Prostate gland (tissue), 2 donors: ENCODE measurements around the gene SMPD3. TPM values are rescaled to one million over a fixed set of nuclear protein-coding genes. Genes with fewer than 3 reads are reported as not detected.

Experiments used
- DNase-seq: peaks from one replicate; pipeline ENCODE4 v3.0.0-alpha.2; 2019; ENCODE audit warnings: low spot score
- H3K27ac ChIP-seq, 2 donors: fragments of 200-600 bp; sonication (generic); 2 replicates each; pipeline ENCODE4 v1.5.1; 2017 to 2019
- H3K27me3 ChIP-seq: fragments of 200-600 bp; sonication (generic); replicated peaks from 2 replicates; pipeline ENCODE4 v1.5.1; 2019; ENCODE audit not compliant: insufficient read depth
- H3K36me3 ChIP-seq, 2 donors: fragments of 200-600 bp; sonication (generic); 1 replicate in 1 of 2; 2 replicates in 1 of 2; pipeline versions ENCODE4 v1.5.1 to v1.8.1; 2017 to 2019
- H3K4me1 ChIP-seq: fragments of 200-600 bp; sonication (generic); replicated peaks from 2 replicates; pipeline ENCODE4 v1.5.1; 2019
- H3K4me3 ChIP-seq, 2 donors: fragments of 200-600 bp; sonication (generic); 2 replicates each; pipeline ENCODE4 v1.5.1; 2017 to 2019
- H3K9me3 ChIP-seq: fragments of 200-600 bp; sonication (generic); 2 replicates; pipeline ENCODE4 v1.5.1; 2017
- POLR2A ChIP-seq: fragments of 450-650 bp; IDR thresholded peaks from one replicate; pipeline ENCODE4 v1.6.1; 2016; ENCODE audit warnings: antibody characterized with exemption, mild to moderate bottlenecking
- POLR2AphosphoS5 ChIP-seq: sonication (generic); formaldehyde crosslinking; IDR thresholded peaks from one replicate; pipeline ENCODE4 v1.6.1; 2017; ENCODE audit warnings: antibody characterized with exemption
- WGBS: methylation state at CpG from one replicate; pipeline ENCODE4 v1.1.5; 2018; 5-methylcytosine and 5-hydroxymethylcytosine counted together
- intact Hi-C: fragments of 100-400 bp; cut with DNase I; formaldehyde crosslinking; loops from one replicate; pipeline ENCODE4 v1.14.2; 2022
- total RNA-seq, 2 donors: library from RNA; depleted of rRNA; stranded (reverse); fragments of >200 nt; gene quantifications; one replicate each; pipeline ENCODE4 v1.1.0, GENCODE V29; 2016
- TF ChIP-seq, protein P1 (sequence below), 4 experiments: fragments of 200-600 bp in 2 of 4; fragments of 450-650 bp in 2 of 4; sonication (generic) in 2 of 4; IDR thresholded peaks; 1 replicate in 3 of 4; 2 replicates in 1 of 4; pipeline ENCODE4 v1.5.1; 2016 to 2019; ENCODE audit warnings: antibody characterized with exemption in 4 of 4, mild to moderate bottlenecking in 2 of 4, moderate library complexity in 2 of 4

SMPD3 gene
- total RNA-seq, 2 donors from 2014 or later, result 4.7 to 27.8 TPM

- WGBS, result 94% methylated on average over 6 of the region's 6 CpGs
- H3K27me3 ChIP-seq, result no peaks in the 10 kb centered on the region
- H3K4me3 ChIP-seq, result no peak overlapping the region
- DNase-seq, result no peak
- peaks cover 2% of the 10 kb centered on the region for H3K4me1 ChIP-seq
- no peaks in the 10 kb centered on the region for H3K9me3 ChIP-seq
- H3K27ac ChIP-seq, result no peak overlapping the region
- H3K36me3 ChIP-seq, result no peaks in the 10 kb centered on the region
- TF ChIP-seq POLR2A (no peak), POLR2AphosphoS5 (no peak)
- TF ChIP-seq, protein P1, sequence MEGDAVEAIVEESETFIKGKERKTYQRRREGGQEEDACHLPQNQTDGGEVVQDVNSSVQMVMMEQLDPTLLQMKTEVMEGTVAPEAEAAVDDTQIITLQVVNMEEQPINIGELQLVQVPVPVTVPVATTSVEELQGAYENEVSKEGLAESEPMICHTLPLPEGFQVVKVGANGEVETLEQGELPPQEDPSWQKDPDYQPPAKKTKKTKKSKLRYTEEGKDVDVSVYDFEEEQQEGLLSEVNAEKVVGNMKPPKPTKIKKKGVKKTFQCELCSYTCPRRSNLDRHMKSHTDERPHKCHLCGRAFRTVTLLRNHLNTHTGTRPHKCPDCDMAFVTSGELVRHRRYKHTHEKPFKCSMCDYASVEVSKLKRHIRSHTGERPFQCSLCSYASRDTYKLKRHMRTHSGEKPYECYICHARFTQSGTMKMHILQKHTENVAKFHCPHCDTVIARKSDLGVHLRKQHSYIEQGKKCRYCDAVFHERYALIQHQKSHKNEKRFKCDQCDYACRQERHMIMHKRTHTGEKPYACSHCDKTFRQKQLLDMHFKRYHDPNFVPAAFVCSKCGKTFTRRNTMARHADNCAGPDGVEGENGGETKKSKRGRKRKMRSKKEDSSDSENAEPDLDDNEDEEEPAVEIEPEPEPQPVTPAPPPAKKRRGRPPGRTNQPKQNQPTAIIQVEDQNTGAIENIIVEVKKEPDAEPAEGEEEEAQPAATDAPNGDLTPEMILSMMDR (IDR thresholded peaks at IDR 0.05), result no peak
- intact Hi-C loops, result no loop called here
Measured at GRCh38 chr16:68376590-68376989, 71.7 kb downstream of the SMPD3 start.

- Histone ChIP-seq H3K9me3 (no peaks in the 10 kb centered on the region), H3K27me3 (no peaks in the 10 kb centered on the region), H3K27ac (no peak overlapping the region), H3K4me1 (peaks cover 2% of the 10 kb centered on the region), H3K4me3 (no peak overlapping the region), H3K36me3 (no peaks in the 10 kb centered on the region)
- intact Hi-C loops, result no loop called here
- no peak for DNase-seq
- no peak for TF ChIP-seq POLR2AphosphoS5
- 95% methylated on average over 11 of the region's 11 CpGs for WGBS
Measured at GRCh38 chr16:68375801-68376536, 72.3 kb downstream of the SMPD3 start.

DNA sequence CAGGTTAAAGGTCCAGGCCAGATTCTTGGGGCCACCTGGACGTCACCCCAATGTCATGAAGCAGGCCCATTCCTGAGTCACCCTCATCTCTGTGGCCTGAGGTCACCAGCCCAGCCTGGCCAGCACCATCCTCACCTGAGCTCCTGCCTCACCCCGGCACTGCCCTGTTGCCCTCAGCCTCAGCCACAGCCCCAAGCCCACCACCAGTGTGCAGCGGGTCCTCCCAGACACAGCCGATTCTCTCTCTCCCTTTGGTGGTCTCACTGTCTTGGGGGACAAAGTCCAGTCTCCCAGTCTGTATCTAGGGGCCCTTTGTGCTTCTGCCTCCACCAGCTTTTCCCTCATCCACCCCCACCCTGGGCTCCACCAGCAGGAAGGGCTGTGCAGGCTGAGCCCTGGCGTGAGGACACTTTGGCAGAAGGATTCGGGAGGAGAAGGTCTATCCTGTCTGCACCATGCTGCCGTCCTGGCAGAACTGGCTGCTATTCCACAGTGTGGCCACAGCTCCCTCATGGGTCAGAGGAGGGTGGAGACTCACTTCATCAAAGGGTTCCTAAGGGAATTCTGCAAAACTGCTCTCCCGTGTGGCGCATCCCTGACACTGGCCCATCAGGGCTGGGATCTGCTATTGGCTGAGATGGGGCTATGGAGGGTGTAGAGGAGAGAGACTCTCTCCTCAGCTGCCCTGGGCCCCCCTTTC, 73.2 kb downstream of the SMPD3 start:
- intact Hi-C loops, result no loop called here
- H3K27ac ChIP-seq, result no peak overlapping the region
- H3K4me3 ChIP-seq, result no peak overlapping the region
- TF ChIP-seq POLR2AphosphoS5 (no peak), POLR2A (no peak)
- TF ChIP-seq, protein P1 (IDR thresholded peaks at IDR 0.05), result no peak
- H3K9me3 ChIP-seq, result no peaks in the 10 kb centered on the region
- peaks cover 2% of the 10 kb centered on the region for H3K4me1 ChIP-seq
- no peaks in the 10 kb centered on the region for H3K27me3 ChIP-seq
- H3K36me3 ChIP-seq, result no peaks in the 10 kb centered on the region
- no peak for DNase-seq
- WGBS, result 85% methylated on average over 9 of the region's 9 CpGs

DNA sequence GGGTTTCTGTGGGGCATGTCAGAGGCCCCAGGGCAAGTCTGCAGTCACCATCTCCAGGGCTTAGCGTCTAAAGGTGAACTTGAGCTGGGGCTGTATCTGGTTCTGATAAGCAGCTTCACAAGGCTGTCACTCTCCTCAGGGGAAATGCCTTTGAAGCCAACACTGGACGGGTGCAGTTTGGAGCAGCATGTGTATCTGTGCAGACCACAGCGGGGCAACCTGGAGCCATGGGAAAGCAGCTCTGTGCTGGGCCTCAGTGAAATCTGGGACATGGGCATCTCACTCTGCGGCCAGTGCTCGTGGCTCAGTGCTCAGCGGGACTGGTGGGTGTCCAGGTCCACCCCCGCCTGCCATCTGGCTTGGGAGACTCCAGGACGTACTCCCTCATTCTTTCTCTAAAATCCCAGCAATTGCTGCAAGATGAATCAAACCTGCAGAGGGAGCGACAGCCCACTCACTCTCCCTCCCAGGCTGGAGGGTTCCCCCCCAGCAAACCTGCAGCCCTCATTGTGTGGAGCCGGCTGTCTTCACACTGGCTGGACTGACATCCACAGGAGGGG, 74.0 kb downstream of the SMPD3 start:
- Histone ChIP-seq H3K9me3 (no peaks in the 10 kb centered on the region), H3K36me3 (no peaks in the 10 kb centered on the region), H3K4me1 (peaks cover 2% of the 10 kb centered on the region), H3K27me3 (no peaks in the 10 kb centered on the region), H3K4me3 (no peak overlapping the region), H3K27ac (no peak overlapping the region)
- intact Hi-C loops, result no loop called here
- no peak for DNase-seq
- 92% methylated on average over 10 of the region's 10 CpGs for WGBS
- no peak for TF ChIP-seq POLR2A
- TF ChIP-seq, protein P1 (IDR thresholded peaks at IDR 0.05), result no peak
- no peak for TF ChIP-seq POLR2AphosphoS5

DNA sequence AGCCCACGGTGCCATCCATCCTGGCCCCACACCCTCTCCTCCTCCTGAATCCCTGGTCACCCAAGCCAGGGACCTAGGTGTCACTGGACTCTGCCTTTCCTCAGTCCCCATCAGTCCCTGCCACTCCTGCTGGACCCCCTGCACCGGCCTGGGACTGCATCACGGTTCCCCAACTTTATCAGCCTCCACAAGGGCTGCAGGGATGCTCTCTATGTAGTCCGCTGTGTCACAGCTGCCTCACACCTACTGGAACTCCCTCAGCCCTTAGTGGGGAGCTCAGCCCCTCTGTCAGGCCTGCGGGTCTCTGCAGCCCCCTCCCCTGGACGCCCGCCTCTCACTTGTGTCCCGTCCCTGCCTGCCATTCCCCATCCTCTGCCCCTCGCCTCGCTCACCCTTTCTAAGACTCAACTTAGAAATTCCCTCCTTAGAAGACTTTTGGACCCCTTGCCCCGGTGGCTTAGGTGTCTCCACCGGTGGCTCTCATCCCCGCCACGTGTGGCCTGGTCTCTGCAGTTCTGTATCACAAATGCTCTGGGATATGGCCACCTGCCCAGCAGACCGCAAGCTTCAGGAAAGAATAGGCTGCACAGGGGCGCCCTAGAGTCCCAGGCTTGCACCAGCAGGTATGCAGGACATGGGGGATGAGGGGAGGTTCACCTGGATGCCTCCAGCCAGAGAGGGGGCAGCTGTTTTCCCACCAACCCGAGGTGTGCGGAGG, 74.6 kb downstream of the SMPD3 start:
- Histone ChIP-seq H3K4me1 (peaks cover 2% of the 10 kb centered on the region), H3K27me3 (no peaks in the 10 kb centered on the region), H3K27ac (no peak overlapping the region), H3K9me3 (no peaks in the 10 kb centered on the region), H3K4me3 (no peak overlapping the region), H3K36me3 (no peaks in the 10 kb centered on the region)
- intact Hi-C loops, result no loop called here
- WGBS, result 79% methylated on average over 18 of the region's 18 CpGs
- no peak for DNase-seq
- no peak for TF ChIP-seq POLR2A
- TF ChIP-seq, protein P1 (IDR thresholded peaks at IDR 0.05), result no peak
- no peak for TF ChIP-seq POLR2AphosphoS5
